HFFc6 (cell line): Measurements from ENCODE around the gene PFN2. TPM values are rescaled to one million over a fixed set of nuclear protein-coding genes. Genes with fewer than 3 reads are reported as not detected.
A peak's percentile ranks its signal among the peaks of the same experiment; 100 is the strongest.

Source experiments
- DNase-seq: peaks from one replicate; pipeline ENCODE4 v3.0.0-alpha.2; 2018
- H3K27ac Mint-ChIP-seq: 2 replicates; pipeline ENCODE4 v1.8.0; 2020; ENCODE audit warnings: mild to moderate bottlenecking, mixed read lengths
- H3K27me3 Mint-ChIP-seq: 2 replicates; pipeline ENCODE4 v1.8.0; 2021; ENCODE audit warnings: mild to moderate bottlenecking, moderate library complexity, mixed read lengths; ENCODE audit not compliant: insufficient read depth
- H3K36me3 Mint-ChIP-seq: 2 replicates; pipeline ENCODE4 v1.8.0; 2021; ENCODE audit warnings: low read depth, mixed read lengths
- H3K4me1 Mint-ChIP-seq: 2 replicates; pipeline ENCODE4 v1.8.0; 2020; ENCODE audit warnings: low read depth, mixed read lengths
- H3K4me3 Mint-ChIP-seq: 2 replicates; pipeline ENCODE4 v1.8.0; 2020; ENCODE audit warnings: mild to moderate bottlenecking, moderate library complexity, mixed read lengths
- H3K9me3 Mint-ChIP-seq: 2 replicates; pipeline ENCODE4 v1.8.0; 2020; ENCODE audit warnings: mild to moderate bottlenecking, mixed read lengths
- total RNA-seq, 6 experiments: library from RNA; stranded (reverse); fragmentation: NEBNext Ultra II Directional; extraction: Animal tissue kit (Norgen Biotek cat#: 25700); gene quantifications; 2 replicates in 1 of 6; 3 replicates in 5 of 6; pipeline ENCODE4 v1.2.3, GENCODE V29; 2021
- TF ChIP-seq, protein P1 (sequence below): fragments of 200-600 bp; sonication (generic); IDR thresholded peaks from 2 replicates; pipeline ENCODE4 v1.5.0; 2021; ENCODE audit warnings: antibody characterized with exemption, mild to moderate bottlenecking

Gene PFN2
- total RNA-seq, 6 experiments from 2014 or later: 369 to 470 (median 454) TPM

DNA sequence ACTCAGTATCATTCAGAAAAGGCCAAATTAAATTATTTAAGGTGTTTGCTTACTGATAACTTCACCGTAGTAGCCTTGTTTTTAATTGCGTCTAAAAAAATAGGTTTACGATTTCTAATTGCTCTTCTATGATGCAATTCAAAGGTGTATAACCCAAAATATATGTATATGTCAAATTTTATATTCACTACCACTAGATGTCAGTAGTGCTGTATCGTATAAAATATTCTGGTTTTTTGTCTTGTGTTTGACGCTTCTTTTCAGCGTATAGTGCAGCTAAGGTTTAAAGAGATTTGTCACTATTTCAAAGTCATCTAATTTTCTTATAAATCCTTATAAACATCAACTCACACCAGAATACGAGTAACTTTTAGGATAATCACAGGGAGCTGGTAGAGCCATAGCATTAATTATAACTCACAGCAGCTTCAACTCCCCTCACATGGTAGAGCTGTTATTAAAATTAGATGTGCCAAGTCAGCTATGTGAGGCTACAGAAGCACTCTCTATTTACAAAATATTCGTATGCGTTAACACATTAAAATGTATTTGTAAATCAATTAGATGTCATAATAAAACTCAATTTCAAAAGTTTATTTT, 3.5 kb downstream of the PFN2 start:
- H3K36me3 Mint-ChIP-seq: peaks cover 53% of the 10 kb centered on the region
- peaks cover 6% of the 10 kb centered on the region for H3K27me3 Mint-ChIP-seq
- DNase-seq: peak; percentile 66
- TF ChIP-seq, protein P1, sequence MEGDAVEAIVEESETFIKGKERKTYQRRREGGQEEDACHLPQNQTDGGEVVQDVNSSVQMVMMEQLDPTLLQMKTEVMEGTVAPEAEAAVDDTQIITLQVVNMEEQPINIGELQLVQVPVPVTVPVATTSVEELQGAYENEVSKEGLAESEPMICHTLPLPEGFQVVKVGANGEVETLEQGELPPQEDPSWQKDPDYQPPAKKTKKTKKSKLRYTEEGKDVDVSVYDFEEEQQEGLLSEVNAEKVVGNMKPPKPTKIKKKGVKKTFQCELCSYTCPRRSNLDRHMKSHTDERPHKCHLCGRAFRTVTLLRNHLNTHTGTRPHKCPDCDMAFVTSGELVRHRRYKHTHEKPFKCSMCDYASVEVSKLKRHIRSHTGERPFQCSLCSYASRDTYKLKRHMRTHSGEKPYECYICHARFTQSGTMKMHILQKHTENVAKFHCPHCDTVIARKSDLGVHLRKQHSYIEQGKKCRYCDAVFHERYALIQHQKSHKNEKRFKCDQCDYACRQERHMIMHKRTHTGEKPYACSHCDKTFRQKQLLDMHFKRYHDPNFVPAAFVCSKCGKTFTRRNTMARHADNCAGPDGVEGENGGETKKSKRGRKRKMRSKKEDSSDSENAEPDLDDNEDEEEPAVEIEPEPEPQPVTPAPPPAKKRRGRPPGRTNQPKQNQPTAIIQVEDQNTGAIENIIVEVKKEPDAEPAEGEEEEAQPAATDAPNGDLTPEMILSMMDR: peak; percentile 89
- no peaks in the 10 kb centered on the region for H3K9me3 Mint-ChIP-seq
- H3K4me3 Mint-ChIP-seq: peak overlapping the region; percentile 97
- H3K4me1 Mint-ChIP-seq: peaks cover 64% of the 10 kb centered on the region
- peak overlapping the region; percentile 55 for H3K27ac Mint-ChIP-seq

DNA sequence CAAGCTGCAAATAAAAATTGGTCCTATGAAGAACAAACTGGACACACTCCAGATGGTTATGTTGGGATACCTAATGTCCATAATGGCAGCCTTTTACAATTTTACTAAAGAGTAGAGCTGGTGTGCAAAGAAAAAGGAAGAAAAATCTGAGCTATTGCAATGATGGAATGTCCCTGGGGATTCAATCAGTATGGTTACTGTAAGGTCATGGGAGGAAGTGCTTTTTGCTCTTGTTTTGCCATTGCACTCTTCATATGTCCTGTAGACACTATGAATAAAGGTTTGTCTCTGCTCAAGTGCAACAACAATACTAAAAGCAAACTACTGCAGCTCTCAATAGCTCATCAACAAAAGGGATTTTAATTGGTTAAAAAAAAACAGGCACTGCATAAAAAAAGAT, 5.4 kb downstream of the PFN2 start:
- H3K4me1 Mint-ChIP-seq: peaks cover 65% of the 10 kb centered on the region
- peak overlapping the region; percentile 41; the same call in 1 of the 2 replicates for H3K4me3 Mint-ChIP-seq
- peaks cover 59% of the 10 kb centered on the region for H3K36me3 Mint-ChIP-seq
- no peak for DNase-seq
- peaks cover 3% of the 10 kb centered on the region; the same call in 1 of the 2 replicates for H3K27me3 Mint-ChIP-seq
- H3K9me3 Mint-ChIP-seq: no peaks in the 10 kb centered on the region
- H3K27ac Mint-ChIP-seq: peak overlapping the region; percentile 62
- TF ChIP-seq, protein P1: no peak

DNA sequence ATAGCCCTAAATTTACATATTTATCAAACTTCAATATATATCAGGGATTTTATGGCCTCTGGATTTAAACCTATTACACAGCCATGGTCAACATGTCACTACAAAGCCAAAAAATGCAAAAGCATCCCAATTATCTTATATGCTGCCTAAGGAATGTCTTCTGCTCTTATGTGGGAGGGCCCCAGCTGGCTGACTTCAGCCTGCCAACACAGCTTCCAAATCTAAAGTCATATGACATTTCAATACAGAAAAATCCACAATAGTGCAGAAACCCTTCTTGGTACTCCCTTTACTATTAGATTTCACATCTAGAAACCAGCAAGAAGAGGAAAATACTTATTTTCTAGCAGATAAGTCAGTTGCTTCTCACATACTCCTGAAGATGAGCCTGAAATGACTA, 6.4 kb downstream of the PFN2 start:
- no peak for DNase-seq
- H3K4me3 Mint-ChIP-seq: no peak overlapping the region
- peak overlapping the region; percentile 10; the same call in 1 of the 2 replicates for H3K27ac Mint-ChIP-seq
- TF ChIP-seq, protein P1: no peak
- peaks cover under 1% of the 10 kb centered on the region; the same call in 1 of the 2 replicates for H3K27me3 Mint-ChIP-seq
- no peaks in the 10 kb centered on the region for H3K9me3 Mint-ChIP-seq
- peaks cover 52% of the 10 kb centered on the region for H3K36me3 Mint-ChIP-seq
- H3K4me1 Mint-ChIP-seq: peaks cover 71% of the 10 kb centered on the region

DNA sequence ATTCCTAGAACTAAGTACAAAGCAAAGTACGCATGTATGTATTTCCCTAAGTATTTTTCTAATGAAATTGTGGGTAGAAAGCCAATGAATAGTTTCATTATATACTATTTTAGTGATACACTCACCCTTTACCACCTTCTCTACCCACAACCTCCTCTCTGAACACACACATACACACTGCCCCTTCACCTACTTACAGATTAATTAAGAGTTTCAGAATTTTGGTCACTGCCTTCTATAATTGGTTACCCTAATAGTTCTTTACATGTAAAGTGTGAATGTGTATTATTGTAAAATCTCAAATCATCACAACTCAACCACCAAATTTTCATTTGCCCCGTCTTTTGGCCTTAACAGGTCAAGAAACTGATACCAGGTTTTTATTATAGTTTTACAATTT, 7.2 kb downstream of the PFN2 start:
- DNase-seq: no peak
- Mint-ChIP-seq H3K36me3 (peaks cover 45% of the 10 kb centered on the region), H3K27ac (no peak overlapping the region; the same call in 1 of the 2 replicates), H3K4me3 (no peak overlapping the region), H3K27me3 (no peaks in the 10 kb centered on the region; the same call in 1 of the 2 replicates), H3K9me3 (no peaks in the 10 kb centered on the region), H3K4me1 (peaks cover 72% of the 10 kb centered on the region)
- TF ChIP-seq, protein P1: no peak

DNA sequence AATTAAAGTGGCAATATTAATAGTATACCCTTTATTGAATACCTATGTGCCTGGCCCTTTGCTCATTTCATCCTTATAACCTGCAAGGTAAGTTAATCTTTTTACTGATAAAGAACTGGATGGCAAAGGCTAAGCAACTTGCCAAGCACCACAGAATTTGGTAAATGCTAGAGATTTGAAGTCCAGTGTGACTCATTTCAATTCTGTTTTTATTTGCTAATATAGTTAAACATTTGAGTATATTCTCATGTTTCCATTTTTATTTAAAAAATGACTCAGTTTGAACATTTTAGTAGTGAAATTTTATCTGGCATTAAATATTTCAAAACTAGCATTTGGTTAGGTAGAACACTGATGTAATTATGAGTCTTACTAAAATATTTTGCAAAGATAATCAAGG, 11.3 kb downstream of the PFN2 start:
- no peaks in the 10 kb centered on the region for H3K9me3 Mint-ChIP-seq
- no peak for DNase-seq
- no peak overlapping the region for H3K27ac Mint-ChIP-seq
- no peak overlapping the region for H3K4me3 Mint-ChIP-seq
- peaks cover 24% of the 10 kb centered on the region for H3K36me3 Mint-ChIP-seq
- TF ChIP-seq, protein P1: no peak
- H3K27me3 Mint-ChIP-seq: no peaks in the 10 kb centered on the region
- peaks cover 61% of the 10 kb centered on the region for H3K4me1 Mint-ChIP-seq
